ENCODE measurements around the gene NMB. TPM values are rescaled to one million over a fixed set of nuclear protein-coding genes. Genes with fewer than 3 reads are reported as not detected.

The NMB gene
- total RNA-seq, 1 experiment from 2014 or later: 11.5 TPM

DNA sequence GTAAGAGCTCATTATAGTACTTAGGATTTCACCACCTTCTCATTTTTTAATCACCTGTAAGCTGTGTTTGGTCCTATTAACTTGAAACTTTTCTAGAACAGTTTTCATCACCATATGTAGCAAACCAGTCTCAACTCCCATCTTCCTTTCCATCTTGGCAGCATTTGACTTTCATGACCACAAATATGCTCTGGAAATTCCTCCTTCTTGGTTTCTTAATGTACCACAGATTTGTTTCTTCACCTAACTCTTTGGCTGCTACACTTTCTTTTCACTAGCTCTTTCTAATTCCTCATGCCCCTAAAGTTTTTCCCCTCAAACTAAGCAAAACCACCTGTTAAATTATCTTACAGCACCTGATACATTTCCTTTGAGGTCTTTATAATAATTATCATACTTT lies 13.2 kb upstream of the NMB start:
- no peaks in the 10 kb centered on the region for H3K27me3 ChIP-seq (ENCODE audit: insufficient read depth, low read length)
- H4K8ac ChIP-seq (replicated peaks; ENCODE audit: insufficient read length, low read depth, low read length): no peak overlapping the region
- H3K9ac ChIP-seq (ENCODE audit: extremely low read depth, insufficient read length, low read length): no peak overlapping the region
- Mint-ChIP-seq H3K4me3 (no peak overlapping the region), H3K27ac (no peak overlapping the region), H3K36me3 (ENCODE audit: insufficient read depth in 1 of 3, low read depth in 3 of 3) (peaks cover 39 to 77% (median 74%) of the 10 kb centered on the region in 3 experiments), H3K9me3 (peaks cover 0 to 4% of the 10 kb centered on the region in 2 experiments; a peak in 1 of 5 replicates), H3K27me3 (ENCODE audit: low read depth) (no peaks in the 10 kb centered on the region), H3K4me1 (no peaks in the 10 kb centered on the region)
- no peak overlapping the region for H3K18ac ChIP-seq (ENCODE audit: insufficient read length, low read depth, low read length)
- H2AFZ ChIP-seq (ENCODE audit: low read length): no peak overlapping the region
- no peak overlapping the region for H3T11ph ChIP-seq (ENCODE audit: low read length)
- no peak overlapping the region for H2BK12ac ChIP-seq (ENCODE audit: insufficient read length, low read depth, low read length)
- no peak overlapping the region for H3K56ac ChIP-seq (ENCODE audit: insufficient read length, low read depth, low read length)
- H2BK120ac ChIP-seq (ENCODE audit: low read depth, low read length, poor library complexity, severe bottlenecking): no peak overlapping the region
- no peak overlapping the region for H3K14ac ChIP-seq (ENCODE audit: insufficient read depth, low read length)
- H3K27ac ChIP-seq (ENCODE audit: insufficient read length, low read depth, low read length): no peak overlapping the region
- TF ChIP-seq, protein P1, sequence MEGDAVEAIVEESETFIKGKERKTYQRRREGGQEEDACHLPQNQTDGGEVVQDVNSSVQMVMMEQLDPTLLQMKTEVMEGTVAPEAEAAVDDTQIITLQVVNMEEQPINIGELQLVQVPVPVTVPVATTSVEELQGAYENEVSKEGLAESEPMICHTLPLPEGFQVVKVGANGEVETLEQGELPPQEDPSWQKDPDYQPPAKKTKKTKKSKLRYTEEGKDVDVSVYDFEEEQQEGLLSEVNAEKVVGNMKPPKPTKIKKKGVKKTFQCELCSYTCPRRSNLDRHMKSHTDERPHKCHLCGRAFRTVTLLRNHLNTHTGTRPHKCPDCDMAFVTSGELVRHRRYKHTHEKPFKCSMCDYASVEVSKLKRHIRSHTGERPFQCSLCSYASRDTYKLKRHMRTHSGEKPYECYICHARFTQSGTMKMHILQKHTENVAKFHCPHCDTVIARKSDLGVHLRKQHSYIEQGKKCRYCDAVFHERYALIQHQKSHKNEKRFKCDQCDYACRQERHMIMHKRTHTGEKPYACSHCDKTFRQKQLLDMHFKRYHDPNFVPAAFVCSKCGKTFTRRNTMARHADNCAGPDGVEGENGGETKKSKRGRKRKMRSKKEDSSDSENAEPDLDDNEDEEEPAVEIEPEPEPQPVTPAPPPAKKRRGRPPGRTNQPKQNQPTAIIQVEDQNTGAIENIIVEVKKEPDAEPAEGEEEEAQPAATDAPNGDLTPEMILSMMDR (conservative IDR thresholded peaks at IDR 0.05): no peak
- no peaks in the 10 kb centered on the region for H3K9me3 ChIP-seq (ENCODE audit: control insufficient read depth, low read depth, low read length)
- H3K4me2 ChIP-seq (ENCODE audit: insufficient read depth, insufficient read length, low read length): no peak overlapping the region
- H3K79me2 ChIP-seq (ENCODE audit: insufficient read depth, low read length): 0 out of 2 replicates have a peak, but pooled peaks cover 2% of the 10 kb centered on the region
- H2BK5ac ChIP-seq (ENCODE audit: insufficient read length, low read length): no peak overlapping the region
- H2AK5ac ChIP-seq (ENCODE audit: insufficient read length, low read length): no peak overlapping the region
- H4K91ac ChIP-seq (ENCODE audit: insufficient read length, low read depth, low read length): no peak overlapping the region
- H3K4me1 ChIP-seq (ENCODE audit: insufficient read depth, low read length): no peaks in the 10 kb centered on the region
- H2BK20ac ChIP-seq (ENCODE audit: low read depth, low read length, poor library complexity, severe bottlenecking): no peak overlapping the region
- no peak for DNase-seq
- no peak overlapping the region for H4K5ac ChIP-seq (ENCODE audit: insufficient read length, low read depth, low read length)
- H3K23me2 ChIP-seq (ENCODE audit: insufficient read length, low read depth, low read length, poor library complexity, severe bottlenecking): no peaks in the 10 kb centered on the region
- H3K79me1 ChIP-seq (ENCODE audit: insufficient read depth, low read depth, low read length, poor library complexity, severe bottlenecking): no peaks in the 10 kb centered on the region
- no peak overlapping the region for H2BK15ac ChIP-seq (ENCODE audit: low read depth, low read length)
- no peaks in the 10 kb centered on the region for H4K20me1 ChIP-seq (ENCODE audit: control insufficient read depth, insufficient read depth, insufficient read length)
- no peak overlapping the region for H3K4ac ChIP-seq (ENCODE audit: low read depth, low read length)
- H3K23ac ChIP-seq (ENCODE audit: insufficient read length, low read depth, low read length): no peak overlapping the region

Measured in H9 (cell line).